Measurements from ENCODE around the gene PRKCZ.

- TF ChIP-seq, protein P1, sequence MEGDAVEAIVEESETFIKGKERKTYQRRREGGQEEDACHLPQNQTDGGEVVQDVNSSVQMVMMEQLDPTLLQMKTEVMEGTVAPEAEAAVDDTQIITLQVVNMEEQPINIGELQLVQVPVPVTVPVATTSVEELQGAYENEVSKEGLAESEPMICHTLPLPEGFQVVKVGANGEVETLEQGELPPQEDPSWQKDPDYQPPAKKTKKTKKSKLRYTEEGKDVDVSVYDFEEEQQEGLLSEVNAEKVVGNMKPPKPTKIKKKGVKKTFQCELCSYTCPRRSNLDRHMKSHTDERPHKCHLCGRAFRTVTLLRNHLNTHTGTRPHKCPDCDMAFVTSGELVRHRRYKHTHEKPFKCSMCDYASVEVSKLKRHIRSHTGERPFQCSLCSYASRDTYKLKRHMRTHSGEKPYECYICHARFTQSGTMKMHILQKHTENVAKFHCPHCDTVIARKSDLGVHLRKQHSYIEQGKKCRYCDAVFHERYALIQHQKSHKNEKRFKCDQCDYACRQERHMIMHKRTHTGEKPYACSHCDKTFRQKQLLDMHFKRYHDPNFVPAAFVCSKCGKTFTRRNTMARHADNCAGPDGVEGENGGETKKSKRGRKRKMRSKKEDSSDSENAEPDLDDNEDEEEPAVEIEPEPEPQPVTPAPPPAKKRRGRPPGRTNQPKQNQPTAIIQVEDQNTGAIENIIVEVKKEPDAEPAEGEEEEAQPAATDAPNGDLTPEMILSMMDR (IDR thresholded peaks at IDR 0.05): no peak
- no peak for TF ChIP-seq POLR2A (IDR thresholded peaks at IDR 0.05; ENCODE audit: low read depth)
Measured at GRCh38 chr1:2127187-2128145, 77.3 kb downstream of the PRKCZ start.

Data from esophagus muscularis mucosa (tissue), 3 donors.